ENCODE results near the gene MAP2K5. TPM values are rescaled to one million over a fixed set of nuclear protein-coding genes. Genes with fewer than 3 reads are reported as not detected.
A peak's percentile ranks its signal among the peaks of the same experiment; 100 is the strongest.

MAP2K5 gene
- polyA plus RNA-seq, 3 donors = 20.4 to 20.8 (median 20.6) TPM

GRCh38 chr15:67578020-67578600 is 35.6 kb downstream of the MAP2K5 start:
- DNase-seq (ENCODE audit: extremely low read depth in 1 of 11, low read depth in 9 of 11, low spot score in 4 of 11) = no peak

- DNase-seq (ENCODE audit: extremely low read depth in 1 of 11, low read depth in 9 of 11, low spot score in 4 of 11) = no peak
Observed at GRCh38 chr15:67579164-67579563, 36.7 kb downstream of the MAP2K5 start.

- DNase-seq (ENCODE audit: extremely low read depth in 1 of 11, low read depth in 9 of 11, low spot score in 4 of 11) = no peak
Observed at GRCh38 chr15:67579967-67580366, 37.5 kb downstream of the MAP2K5 start.

GRCh38 chr15:67584157-67584556 is 41.7 kb downstream of the MAP2K5 start:
- DNase-seq (ENCODE audit: extremely low read depth in 1 of 11, low read depth in 9 of 11, low spot score in 4 of 11) = peak in 3 of 11 donors; percentile 15 to 32 (median 28)

GRCh38 chr15:67585681-67586080 is 43.2 kb downstream of the MAP2K5 start:
- DNase-seq (ENCODE audit: extremely low read depth in 1 of 11, low read depth in 9 of 11, low spot score in 4 of 11) = no peak

GRCh38 chr15:67587331-67587730 is 44.8 kb downstream of the MAP2K5 start:
- no peak for DNase-seq (ENCODE audit: extremely low read depth in 1 of 11, low read depth in 9 of 11, low spot score in 4 of 11)

- DNase-seq (ENCODE audit: extremely low read depth in 1 of 11, low read depth in 9 of 11, low spot score in 4 of 11) = no peak
Observed at GRCh38 chr15:67587754-67588153, 45.3 kb downstream of the MAP2K5 start.

GRCh38 chr15:67590191-67590590 is 47.7 kb downstream of the MAP2K5 start:
- no peak for DNase-seq (ENCODE audit: extremely low read depth in 1 of 11, low read depth in 9 of 11, low spot score in 4 of 11)

- no peak for DNase-seq (ENCODE audit: extremely low read depth in 1 of 11, low read depth in 9 of 11, low spot score in 4 of 11)
Observed at GRCh38 chr15:67592245-67592644, 49.7 kb downstream of the MAP2K5 start.

- DNase-seq (ENCODE audit: extremely low read depth in 1 of 11, low read depth in 9 of 11, low spot score in 4 of 11) = no peak
Observed at GRCh38 chr15:67593562-67593961, 51.1 kb downstream of the MAP2K5 start.

- no peak for DNase-seq (ENCODE audit: extremely low read depth in 1 of 11, low read depth in 9 of 11, low spot score in 4 of 11)
Observed at GRCh38 chr15:67594770-67595169, 52.3 kb downstream of the MAP2K5 start.

- DNase-seq (ENCODE audit: extremely low read depth in 1 of 11, low read depth in 9 of 11, low spot score in 4 of 11) = no peak
Observed at GRCh38 chr15:67595572-67595971, 53.1 kb downstream of the MAP2K5 start.

- no peak for DNase-seq (ENCODE audit: extremely low read depth in 1 of 11, low read depth in 9 of 11, low spot score in 4 of 11)
Observed at GRCh38 chr15:67601073-67601472, 58.6 kb downstream of the MAP2K5 start.

GRCh38 chr15:67603063-67603462 is 60.6 kb downstream of the MAP2K5 start:
- DNase-seq (ENCODE audit: extremely low read depth in 1 of 11, low read depth in 9 of 11, low spot score in 4 of 11) = no peak

- no peak for DNase-seq (ENCODE audit: extremely low read depth in 1 of 11, low read depth in 9 of 11, low spot score in 4 of 11)
Observed at GRCh38 chr15:67605871-67606270, 63.4 kb downstream of the MAP2K5 start.

- no peak for DNase-seq (ENCODE audit: extremely low read depth in 1 of 11, low read depth in 9 of 11, low spot score in 4 of 11)
Observed at GRCh38 chr15:67606742-67607141, 64.2 kb downstream of the MAP2K5 start.

GRCh38 chr15:67607329-67607728 is 64.8 kb downstream of the MAP2K5 start:
- no peak for DNase-seq (ENCODE audit: extremely low read depth in 1 of 11, low read depth in 9 of 11, low spot score in 4 of 11)

GRCh38 chr15:67607959-67608637 is 65.6 kb downstream of the MAP2K5 start:
- no peak for DNase-seq (ENCODE audit: extremely low read depth in 1 of 11, low read depth in 9 of 11, low spot score in 4 of 11)

- no peak for DNase-seq (ENCODE audit: extremely low read depth in 1 of 11, low read depth in 9 of 11, low spot score in 4 of 11)
Observed at GRCh38 chr15:67608638-67608959, 66.1 kb downstream of the MAP2K5 start.

- DNase-seq (ENCODE audit: extremely low read depth in 1 of 11, low read depth in 9 of 11, low spot score in 4 of 11) = peak in 10 of 11 donors; percentile 13 to 52 (median 28)
Observed at GRCh38 chr15:67611370-67612369, 69.2 kb downstream of the MAP2K5 start.
